ENCODE results near the gene SLAMF7.

DNA sequence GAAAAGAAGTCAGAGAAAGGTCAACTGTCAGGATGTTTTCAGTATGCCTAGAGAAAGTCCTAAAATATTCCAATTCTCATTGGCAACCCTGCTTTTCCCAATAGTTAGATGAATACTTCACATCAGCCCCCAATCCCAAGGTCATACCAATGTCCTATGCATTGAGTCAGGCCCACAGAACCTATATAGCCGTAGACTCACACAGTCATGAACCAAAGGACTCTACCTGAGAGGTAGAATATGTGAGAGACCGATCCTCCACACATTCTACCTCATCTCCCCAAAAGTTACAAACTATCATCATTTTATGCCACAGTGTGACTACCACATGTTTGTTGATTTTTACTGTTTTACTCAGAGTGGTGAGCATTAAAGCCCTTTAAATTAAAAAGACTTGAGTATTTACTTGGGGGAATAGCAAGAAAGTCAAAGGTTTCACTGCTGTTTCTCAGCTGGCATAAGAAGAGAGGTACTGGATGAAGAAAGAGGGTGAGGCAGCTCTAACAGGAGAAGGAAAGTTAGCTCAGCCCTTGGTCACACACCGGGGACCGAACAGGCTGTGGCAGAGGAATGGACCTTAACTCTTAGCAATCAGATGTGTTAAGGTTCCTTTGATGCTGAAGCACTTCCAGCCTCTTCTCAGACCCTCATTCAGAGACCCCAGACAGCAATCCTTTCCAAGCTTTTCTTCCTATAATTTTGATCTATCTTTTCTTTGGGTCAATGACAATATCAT is 28.4 kb upstream of the SLAMF7 start:
- TF ChIP-seq, protein P1, sequence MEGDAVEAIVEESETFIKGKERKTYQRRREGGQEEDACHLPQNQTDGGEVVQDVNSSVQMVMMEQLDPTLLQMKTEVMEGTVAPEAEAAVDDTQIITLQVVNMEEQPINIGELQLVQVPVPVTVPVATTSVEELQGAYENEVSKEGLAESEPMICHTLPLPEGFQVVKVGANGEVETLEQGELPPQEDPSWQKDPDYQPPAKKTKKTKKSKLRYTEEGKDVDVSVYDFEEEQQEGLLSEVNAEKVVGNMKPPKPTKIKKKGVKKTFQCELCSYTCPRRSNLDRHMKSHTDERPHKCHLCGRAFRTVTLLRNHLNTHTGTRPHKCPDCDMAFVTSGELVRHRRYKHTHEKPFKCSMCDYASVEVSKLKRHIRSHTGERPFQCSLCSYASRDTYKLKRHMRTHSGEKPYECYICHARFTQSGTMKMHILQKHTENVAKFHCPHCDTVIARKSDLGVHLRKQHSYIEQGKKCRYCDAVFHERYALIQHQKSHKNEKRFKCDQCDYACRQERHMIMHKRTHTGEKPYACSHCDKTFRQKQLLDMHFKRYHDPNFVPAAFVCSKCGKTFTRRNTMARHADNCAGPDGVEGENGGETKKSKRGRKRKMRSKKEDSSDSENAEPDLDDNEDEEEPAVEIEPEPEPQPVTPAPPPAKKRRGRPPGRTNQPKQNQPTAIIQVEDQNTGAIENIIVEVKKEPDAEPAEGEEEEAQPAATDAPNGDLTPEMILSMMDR (IDR thresholded peaks at IDR 0.05), result no peak
- TF ChIP-seq POLR2A (IDR thresholded peaks at IDR 0.05), result no peak

Measured in breast epithelium (tissue), 3 donors.